ENCODE results near the gene SOX10. TPM values are rescaled to one million over a fixed set of nuclear protein-coding genes. Genes with fewer than 3 reads are reported as not detected.

SOX10 gene
- total RNA-seq, 1 experiment from 2014 or later, result not detected

DNA sequence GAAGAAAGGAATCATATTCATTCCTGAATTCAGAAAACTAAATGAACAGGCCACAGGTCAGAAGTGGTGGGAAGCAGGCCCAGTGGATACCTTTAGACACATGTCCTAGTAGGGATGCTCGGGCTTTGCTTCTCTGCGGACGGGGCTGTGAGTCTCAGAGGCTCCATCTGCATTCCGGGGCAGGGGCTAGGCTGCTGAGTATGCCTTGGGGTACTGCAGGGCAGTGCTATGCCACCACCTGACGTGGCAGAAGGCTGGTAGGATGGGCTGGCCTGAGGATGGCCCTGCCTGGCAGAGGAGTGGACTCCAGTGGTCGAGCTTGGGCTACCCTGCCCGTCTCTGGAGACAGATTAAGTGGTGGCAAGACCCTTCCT, 40.5 kb downstream of the SOX10 start:
- H3K27me3 ChIP-seq, result no peaks in the 10 kb centered on the region
- H3K4me3 ChIP-seq, result no peak overlapping the region
- no peak overlapping the region for H3K27ac ChIP-seq
- no peaks in the 10 kb centered on the region for H3K36me3 ChIP-seq
- H3K9me3 ChIP-seq (replicated peaks), result no peaks in the 10 kb centered on the region
- H3K4me1 ChIP-seq, result peaks cover 16% of the 10 kb centered on the region
- DNase-seq, result no peak

DNA sequence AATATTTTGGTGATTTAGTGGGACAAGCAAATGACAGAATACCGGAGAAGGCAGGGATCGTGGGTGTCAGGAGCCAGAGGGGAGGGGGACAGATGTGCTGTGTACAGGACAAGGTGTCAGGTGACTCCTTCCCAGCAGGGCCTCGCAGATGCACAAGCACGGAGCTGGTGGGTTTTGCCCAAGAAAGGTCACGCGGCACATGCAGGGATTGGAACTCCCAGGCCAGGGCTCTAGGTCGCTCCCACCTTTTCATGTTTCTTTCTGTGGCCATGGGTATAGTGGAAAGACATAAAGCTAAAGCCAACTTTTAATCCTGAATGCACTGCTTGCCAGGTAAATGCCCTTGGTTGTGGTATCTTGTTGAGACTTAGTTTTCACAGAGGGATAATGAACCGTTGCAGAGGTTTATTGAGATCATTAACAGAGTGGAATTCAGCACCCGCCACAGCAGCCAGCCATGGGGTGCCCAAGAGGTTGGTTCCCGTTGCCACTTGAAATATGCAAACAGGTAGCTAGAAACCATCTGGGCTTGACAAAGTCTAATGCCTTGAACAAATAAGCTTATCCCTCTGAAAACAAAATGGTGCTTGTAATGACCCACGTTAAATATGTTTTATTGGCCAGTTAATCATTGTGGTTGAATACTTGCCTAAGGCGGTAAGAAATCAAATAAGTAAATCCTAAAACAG, 41.1 kb downstream of the SOX10 start:
- Histone ChIP-seq H3K4me1 (peaks cover 12% of the 10 kb centered on the region), H3K9me3 (replicated peaks) (no peaks in the 10 kb centered on the region), H3K36me3 (no peaks in the 10 kb centered on the region), H3K27ac (no peak overlapping the region), H3K4me3 (no peak overlapping the region), H3K27me3 (no peaks in the 10 kb centered on the region)
- DNase-seq, result no peak

DNA sequence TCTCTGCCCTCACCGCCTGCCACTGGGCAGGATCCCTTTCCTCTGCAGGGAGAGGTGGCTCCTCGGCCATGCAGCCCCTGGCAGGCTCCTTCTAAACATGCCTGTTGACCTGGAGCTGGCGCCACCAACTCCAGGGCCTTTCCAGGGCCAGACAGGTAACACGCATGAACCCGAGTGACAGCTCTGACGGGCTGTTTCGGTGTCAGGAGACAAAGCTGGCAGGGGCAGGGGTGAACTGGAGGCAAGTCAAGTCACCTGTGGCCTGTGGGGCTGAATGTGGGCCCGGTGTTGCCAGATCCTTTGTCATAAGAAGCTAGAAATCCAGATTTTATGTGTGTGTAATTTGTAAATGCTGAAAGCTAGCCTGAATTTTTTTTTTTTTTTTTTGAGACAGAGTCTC, 42.2 kb downstream of the SOX10 start:
- no peak overlapping the region for H3K27ac ChIP-seq

DNA sequence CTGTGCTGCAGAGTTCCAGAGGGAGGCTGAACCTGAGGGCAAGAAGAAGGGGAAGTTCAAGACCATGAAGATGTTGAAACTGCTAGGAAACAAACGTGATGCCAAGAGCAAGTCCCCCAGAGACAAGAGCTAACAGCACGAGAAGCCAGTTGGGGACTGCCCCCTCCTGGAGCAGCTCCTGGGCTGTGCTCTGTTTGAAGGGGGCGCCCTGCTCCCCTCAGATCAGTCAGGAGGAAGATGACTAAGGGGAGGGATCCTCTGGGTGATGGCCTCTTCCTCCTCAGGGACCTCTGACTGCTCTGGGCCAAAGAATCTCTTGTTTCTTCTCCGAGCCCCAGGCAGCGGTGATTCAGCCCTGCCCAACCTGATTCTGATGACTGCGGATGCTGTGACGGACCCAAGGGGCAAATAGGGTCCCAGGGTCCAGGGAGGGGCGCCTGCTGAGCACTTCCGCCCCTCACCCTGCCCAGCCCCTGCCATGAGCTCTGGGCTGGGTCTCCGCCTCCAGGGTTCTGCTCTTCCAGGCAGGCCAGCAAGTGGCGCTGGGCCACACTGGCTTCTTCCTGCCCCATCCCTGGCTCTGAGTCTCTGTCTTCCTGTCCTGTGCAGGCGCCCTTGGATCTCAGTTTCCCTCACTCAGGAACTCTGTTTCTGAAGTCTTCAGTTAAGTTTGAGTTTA, 43.5 kb downstream of the SOX10 start:
- Histone ChIP-seq H3K27me3 (no peaks in the 10 kb centered on the region), H3K27ac (no peak overlapping the region), H3K4me3 (no peak overlapping the region), H3K36me3 (peaks cover 3% of the 10 kb centered on the region; the same call in 1 of the 2 replicates), H3K4me1 (peaks cover 3% of the 10 kb centered on the region; the same call in 1 of the 2 replicates), H3K9me3 (replicated peaks) (no peaks in the 10 kb centered on the region)
- DNase-seq, result no peak

More for the DNA sequence above, 42.2 kb downstream of the SOX10 start:
- Histone ChIP-seq H3K36me3 (peaks cover 3% of the 10 kb centered on the region; the same call in 1 of the 2 replicates), H3K4me3 (no peak overlapping the region), H3K27me3 (no peaks in the 10 kb centered on the region), H3K4me1 (peaks cover 4% of the 10 kb centered on the region; the same call in 1 of the 2 replicates), H3K9me3 (replicated peaks) (no peaks in the 10 kb centered on the region)
- DNase-seq, result no peak

DNA sequence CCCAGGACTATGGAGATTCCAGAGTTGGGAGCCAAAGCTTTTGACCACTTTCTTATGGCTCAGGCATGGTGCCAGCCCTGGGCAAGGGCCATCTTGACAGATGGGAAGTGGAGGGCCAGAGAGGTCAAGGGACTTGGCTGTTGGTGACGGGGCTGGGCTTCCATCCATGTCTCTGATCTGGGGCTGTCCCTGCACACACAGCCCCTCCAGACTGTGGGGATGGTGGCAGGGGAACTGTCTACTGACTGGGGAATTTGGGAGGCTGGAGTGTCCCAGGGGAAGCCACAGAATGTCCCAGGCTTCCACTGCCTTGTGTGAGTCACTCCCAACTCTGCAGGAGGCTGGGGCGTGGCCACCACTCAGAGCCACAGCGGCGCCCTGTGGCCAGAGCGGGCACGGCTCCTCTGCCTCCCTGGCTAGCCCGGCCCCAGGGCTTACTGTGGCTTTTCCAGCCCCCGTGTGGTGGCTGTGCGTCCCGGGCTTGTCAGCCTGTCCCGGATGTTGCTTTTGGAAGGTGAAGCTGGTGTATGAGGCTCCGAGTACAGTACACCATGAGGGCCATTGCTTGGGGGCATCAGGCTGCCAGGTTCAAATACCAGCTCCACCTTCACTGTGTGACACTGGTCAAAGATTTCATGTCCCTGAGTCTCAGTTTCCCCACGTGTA, 50.5 kb downstream of the SOX10 start:
- H3K36me3 ChIP-seq, result peaks cover 3% of the 10 kb centered on the region

DNA sequence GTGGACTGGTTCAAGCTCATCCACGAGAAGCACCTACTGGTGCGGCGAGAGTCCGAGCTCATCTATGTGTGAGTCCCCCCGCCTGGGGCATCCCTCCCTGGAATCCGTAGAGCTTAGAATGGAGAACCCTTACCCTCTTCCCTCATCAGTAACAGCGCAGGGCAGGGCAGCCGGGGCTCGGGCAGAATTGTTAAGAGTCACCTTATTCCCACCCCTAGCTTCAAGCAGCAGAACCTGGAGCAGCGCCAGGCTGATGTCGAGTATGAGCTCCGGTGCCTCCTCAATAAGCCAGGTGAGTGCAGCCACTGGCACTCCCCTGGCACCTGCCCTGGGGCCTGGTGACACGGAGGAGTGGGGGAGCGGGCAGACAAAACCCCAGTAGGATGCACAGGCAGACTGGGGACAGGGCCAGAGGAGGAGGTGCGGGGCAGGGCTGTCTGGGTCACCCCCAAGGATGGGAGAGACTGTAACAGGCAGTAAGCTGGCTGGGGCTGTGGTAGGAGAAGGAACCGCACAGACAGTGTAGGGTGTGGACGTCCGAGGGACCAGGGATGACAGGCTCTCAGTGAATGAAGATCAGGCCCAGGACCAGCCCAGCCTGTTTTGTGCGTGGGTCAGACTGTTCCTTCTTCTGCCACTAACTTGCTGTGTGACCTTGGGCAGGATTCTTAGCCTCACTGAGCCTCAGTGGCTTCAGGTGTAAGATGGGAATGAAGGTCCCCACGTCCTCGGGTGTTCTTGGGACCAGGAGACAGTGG, 51.4 kb downstream of the SOX10 start:
- Histone ChIP-seq H3K27me3 (no peaks in the 10 kb centered on the region), H3K36me3 (peaks cover 3% of the 10 kb centered on the region), H3K27ac (no peak overlapping the region), H3K4me1 (peaks cover 9% of the 10 kb centered on the region), H3K9me3 (replicated peaks) (no peaks in the 10 kb centered on the region), H3K4me3 (no peak overlapping the region)
- no peak for DNase-seq

More for the DNA sequence above, 50.5 kb downstream of the SOX10 start:
- Histone ChIP-seq H3K27me3 (no peaks in the 10 kb centered on the region), H3K4me3 (no peak overlapping the region), H3K4me1 (peaks cover 9% of the 10 kb centered on the region), H3K27ac (peak overlapping the region; percentile 17; the same call in 1 of the 2 replicates), H3K9me3 (replicated peaks) (no peaks in the 10 kb centered on the region)
- peak; percentile 93 to 94 for DNase-seq

DNA sequence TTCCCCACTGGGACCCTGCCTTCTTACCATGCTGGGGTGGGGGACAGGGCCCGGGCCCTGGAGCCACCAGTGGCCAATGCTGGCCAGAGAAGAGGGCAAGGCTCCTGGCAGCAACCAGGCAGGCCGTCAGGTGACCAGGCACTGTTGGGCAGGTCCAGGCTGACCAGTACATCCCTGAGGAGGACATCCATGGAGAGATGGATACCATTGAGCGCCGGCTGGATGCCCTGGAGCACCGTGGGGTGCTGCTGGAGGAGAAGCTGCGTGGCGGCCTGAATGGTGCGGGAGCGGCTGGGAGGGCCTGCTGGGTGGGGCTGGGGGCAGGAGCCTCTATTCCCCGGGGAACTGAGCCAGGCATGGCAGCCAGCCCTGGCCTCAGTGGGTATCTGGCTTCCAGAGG, 52.0 kb downstream of the SOX10 start:
- Histone ChIP-seq H3K4me1 (peaks cover 9% of the 10 kb centered on the region), H3K27ac (no peak overlapping the region), H3K27me3 (no peaks in the 10 kb centered on the region), H3K36me3 (peaks cover under 1% of the 10 kb centered on the region), H3K4me3 (no peak overlapping the region), H3K9me3 (replicated peaks) (no peaks in the 10 kb centered on the region)
- DNase-seq, result no peak

DNA sequence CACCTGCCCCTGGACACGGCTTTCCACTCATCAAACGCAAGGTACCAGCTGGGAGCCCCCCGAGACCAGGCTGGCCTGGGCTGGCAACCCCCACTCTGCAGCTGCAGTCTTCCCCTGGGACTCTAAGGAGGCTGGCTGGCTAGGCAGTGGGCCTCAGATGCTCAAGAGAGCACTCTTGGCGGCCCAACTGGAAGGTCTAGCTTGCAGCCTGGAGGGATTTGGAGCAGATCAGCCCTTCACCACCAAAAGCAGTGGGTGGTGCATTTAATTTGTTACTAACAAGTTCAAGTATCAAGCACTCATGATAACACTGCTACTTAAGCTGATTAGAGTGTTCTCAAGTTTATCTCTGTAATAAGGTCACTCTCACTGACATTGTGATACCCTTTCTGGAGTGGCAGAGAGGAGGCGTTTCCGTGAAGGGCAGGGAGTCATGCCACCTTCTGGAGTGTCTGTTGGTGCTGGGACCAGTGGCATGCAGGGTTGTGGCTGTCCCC, 52.4 kb downstream of the SOX10 start:
- peaks cover 9% of the 10 kb centered on the region for H3K4me1 ChIP-seq
- no peak for DNase-seq
- no peaks in the 10 kb centered on the region for H3K9me3 ChIP-seq (replicated peaks)
- no peaks in the 10 kb centered on the region for H3K27me3 ChIP-seq
- no peak overlapping the region for H3K4me3 ChIP-seq
- no peak overlapping the region for H3K27ac ChIP-seq
- H3K36me3 ChIP-seq, result no peaks in the 10 kb centered on the region; the same call in 1 of the 2 replicates

DNA sequence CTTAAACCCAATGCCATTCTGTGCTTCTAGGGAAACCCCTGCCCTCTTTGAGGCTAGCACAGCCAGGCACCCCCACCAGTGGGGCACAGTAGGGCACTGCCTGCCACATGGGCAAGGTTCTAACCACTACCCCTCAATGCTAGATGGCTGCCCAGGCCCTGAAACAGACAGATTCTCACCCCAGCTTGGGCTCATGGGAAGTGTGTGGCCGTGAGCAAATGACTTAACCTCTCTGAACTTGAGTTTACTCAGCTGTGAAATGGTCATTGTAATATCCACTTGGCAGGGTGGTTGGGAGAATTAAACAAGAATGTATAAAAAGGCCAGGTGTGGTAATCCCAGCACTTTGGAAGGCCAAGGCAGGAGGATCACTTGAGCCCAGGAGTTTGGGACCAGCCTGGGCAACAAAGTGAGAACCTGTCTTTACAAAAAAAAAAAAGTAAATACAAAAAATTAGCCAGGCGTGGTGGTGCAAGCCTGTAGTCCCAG, 53.4 kb downstream of the SOX10 start:
- Histone ChIP-seq H3K36me3 (no peaks in the 10 kb centered on the region; the same call in 1 of the 2 replicates), H3K4me3 (no peak overlapping the region), H3K27me3 (no peaks in the 10 kb centered on the region), H3K4me1 (peaks cover 9% of the 10 kb centered on the region), H3K9me3 (replicated peaks) (no peaks in the 10 kb centered on the region), H3K27ac (no peak overlapping the region)
- DNase-seq, result no peak

DNA sequence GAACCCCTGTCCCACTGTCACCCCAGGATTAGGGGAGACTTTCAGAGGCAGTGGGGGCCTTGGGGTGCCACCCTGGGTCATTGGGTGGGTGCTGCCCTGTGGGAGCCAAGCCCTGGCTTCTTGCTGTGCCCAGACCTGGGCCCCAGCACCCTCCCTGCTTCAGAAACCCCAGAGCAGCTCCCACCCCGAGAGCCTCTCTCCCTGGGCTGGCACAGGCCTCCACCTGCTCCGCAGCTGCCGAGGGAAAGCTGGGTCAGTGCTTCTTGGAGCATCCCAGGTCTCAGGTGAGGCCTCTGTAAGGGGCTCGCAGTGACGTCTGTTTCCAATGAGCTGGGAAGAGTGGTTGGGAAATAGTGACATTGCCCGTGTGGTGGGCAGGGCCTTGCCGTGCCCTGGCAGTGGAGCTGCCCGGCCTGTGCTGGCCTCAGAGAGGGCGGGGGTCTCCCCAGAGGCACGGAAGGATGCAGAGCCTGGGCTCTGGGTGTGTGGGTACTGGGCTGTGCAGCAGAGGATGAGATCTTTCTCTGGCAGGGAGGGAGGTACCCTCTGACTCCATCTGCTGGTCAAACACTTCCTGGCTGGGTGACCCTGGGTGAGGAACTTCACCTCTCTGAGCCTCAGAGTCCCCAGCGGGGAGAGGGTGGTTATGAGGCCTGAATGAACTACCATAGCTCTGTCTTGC, 53.9 kb downstream of the SOX10 start:
- DNase-seq, result no peak
- Histone ChIP-seq H3K9me3 (replicated peaks) (no peaks in the 10 kb centered on the region), H3K36me3 (no peaks in the 10 kb centered on the region; the same call in 1 of the 2 replicates), H3K4me1 (peaks cover 9% of the 10 kb centered on the region), H3K27me3 (no peaks in the 10 kb centered on the region), H3K4me3 (no peak overlapping the region), H3K27ac (no peak overlapping the region)

DNA sequence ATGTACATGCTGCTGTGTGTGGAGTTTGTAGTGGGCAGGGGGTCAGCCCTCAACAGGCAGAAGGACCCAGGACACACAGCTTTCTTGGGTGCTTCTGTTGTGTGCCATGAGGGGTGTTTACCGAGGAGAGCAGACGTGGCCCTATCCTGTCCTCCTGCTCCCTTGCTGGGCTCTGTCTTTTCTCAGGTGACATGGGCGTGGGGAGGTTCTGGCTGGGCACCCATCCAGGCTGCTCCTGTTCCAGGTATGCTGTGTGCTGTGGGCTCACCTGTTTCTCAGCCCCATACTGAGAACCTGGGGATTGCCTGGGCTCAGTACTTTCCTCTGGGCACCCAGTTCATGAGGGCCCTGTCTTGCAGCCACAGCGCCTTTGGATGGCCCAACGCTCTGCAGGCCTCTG, 55.0 kb downstream of the SOX10 start:
- no peaks in the 10 kb centered on the region; the same call in 1 of the 2 replicates for H3K36me3 ChIP-seq
- no peak overlapping the region for H3K27ac ChIP-seq
- peaks cover 9% of the 10 kb centered on the region for H3K4me1 ChIP-seq
- no peaks in the 10 kb centered on the region for H3K27me3 ChIP-seq
- no peak overlapping the region for H3K4me3 ChIP-seq
- no peaks in the 10 kb centered on the region for H3K9me3 ChIP-seq (replicated peaks)
- no peak for DNase-seq

DNA sequence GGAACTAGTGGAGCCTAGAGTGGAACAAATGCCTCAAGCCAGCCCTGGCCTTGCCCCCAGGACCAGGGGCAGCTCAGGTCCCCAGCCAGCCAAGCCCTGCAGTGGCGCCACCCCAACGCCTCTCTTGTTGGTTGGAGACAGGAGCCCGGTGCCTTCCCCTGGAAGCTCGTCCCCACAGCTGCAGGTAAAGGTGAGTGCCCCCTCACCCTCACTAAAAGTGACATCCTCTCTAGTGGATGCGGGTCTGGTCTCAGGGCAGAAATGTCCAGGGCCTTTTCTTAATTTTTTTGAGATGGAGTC, 56.8 kb downstream of the SOX10 start:
- no peak overlapping the region for H3K4me3 ChIP-seq
- H3K4me1 ChIP-seq, result no peaks in the 10 kb centered on the region
- H3K36me3 ChIP-seq, result no peaks in the 10 kb centered on the region; the same call in 1 of the 2 replicates
- DNase-seq, result no peak
- H3K27me3 ChIP-seq, result no peaks in the 10 kb centered on the region
- H3K9me3 ChIP-seq (replicated peaks), result no peaks in the 10 kb centered on the region
- H3K27ac ChIP-seq, result no peak overlapping the region

DNA sequence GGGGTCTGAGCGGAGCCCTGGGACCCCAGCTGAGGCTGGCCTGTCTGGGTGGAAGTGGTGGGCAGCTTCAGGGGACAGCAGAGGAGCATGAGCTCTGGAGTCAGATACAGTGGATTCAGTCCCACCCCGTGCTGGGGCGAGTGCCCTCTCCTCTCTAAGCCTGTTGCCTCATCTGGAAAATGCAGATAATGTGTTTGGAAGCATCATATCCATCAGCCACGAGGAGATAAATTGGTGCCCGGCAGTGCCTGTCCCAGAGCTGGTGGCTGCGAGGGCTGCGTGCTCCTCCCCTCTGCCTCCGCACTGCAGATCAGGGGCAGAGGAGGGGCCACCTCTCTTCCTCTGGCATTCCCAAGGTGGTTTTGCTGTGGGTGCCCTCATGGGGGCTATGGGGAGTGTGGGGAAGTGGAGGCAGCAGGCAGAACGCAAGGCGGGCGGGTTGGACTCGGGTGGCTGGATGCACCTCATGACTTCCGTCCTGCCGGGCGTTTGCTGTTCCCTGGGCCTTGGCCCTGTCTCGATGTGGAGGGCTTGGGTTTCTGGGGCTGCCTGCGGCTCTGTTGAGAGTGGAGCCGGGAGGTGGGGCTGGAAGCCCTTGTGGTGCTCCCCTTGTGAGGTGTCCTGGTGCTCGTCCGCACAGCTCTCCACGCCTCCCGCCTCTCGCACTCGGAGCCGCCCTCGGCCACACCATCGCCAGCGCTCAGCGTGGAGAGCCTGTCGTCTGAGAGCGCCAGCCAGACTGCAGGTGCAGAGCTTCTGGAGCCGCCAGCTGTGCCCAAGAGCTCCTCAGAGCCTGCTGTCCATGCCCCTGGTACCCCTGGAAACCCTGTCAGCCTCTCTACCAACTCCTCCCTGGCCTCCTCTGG, 57.4 kb downstream of the SOX10 start:
- H3K4me3 ChIP-seq, result no peak overlapping the region
- no peak for DNase-seq
- no peaks in the 10 kb centered on the region for H3K4me1 ChIP-seq
- no peaks in the 10 kb centered on the region for H3K9me3 ChIP-seq (replicated peaks)
- no peaks in the 10 kb centered on the region for H3K36me3 ChIP-seq
- no peaks in the 10 kb centered on the region for H3K27me3 ChIP-seq
- H3K27ac ChIP-seq, result no peak overlapping the region
